Fibroblast of the aortic adventitia (primary cell): ENCODE results near the gene OPCML. TPM values are rescaled to one million over a fixed set of nuclear protein-coding genes. Genes with fewer than 3 reads are reported as not detected.

Source experiments
- DNase-seq: peaks from one replicate; pipeline ENCODE4 v3.0.0-alpha.2; 2010; ENCODE audit warnings: low read depth
- H3K4me3 ChIP-seq: 2 replicates; pipeline ENCODE4 v1.5.1; 2011; ENCODE audit warnings: low read depth, mild to moderate bottlenecking, control low read depth, low read length, moderate library complexity
- CTCF ChIP-seq: IDR thresholded peaks from 2 replicates; pipeline ENCODE4 v1.5.1; 2011; ENCODE audit warnings: mild to moderate bottlenecking, low read length, control low read depth, inconsistent platforms; ENCODE audit not compliant: insufficient read depth
- total RNA-seq: library from RNA; depleted of rRNA; stranded (reverse); fragments of >200 nt; gene quantifications from 2 replicates; pipeline ENCODE4 v1.2.3, GENCODE V29; 2012; ENCODE audit warnings: low replicate concordance

OPCML gene
- total RNA-seq, 1 donor, result 0.18 TPM

GRCh38 chr11:133570376-133570775 lies 38.1 kb upstream of the OPCML start:
- no peak overlapping the region for H3K4me3 ChIP-seq
- TF ChIP-seq CTCF, result no peak
- no peak for DNase-seq

GRCh38 chr11:133563505-133564025 lies 31.3 kb upstream of the OPCML start:
- TF ChIP-seq CTCF, result no peak
- DNase-seq, result no peak
- H3K4me3 ChIP-seq, result no peak overlapping the region

- DNase-seq, result no peak
Measured at GRCh38 chr11:133560472-133560855, 28.2 kb upstream of the OPCML start.

GRCh38 chr11:133559833-133560471 lies 27.7 kb upstream of the OPCML start:
- TF ChIP-seq CTCF, result no peak
- DNase-seq, result no peak
- H3K4me3 ChIP-seq, result no peak overlapping the region

More at GRCh38 chr11:133560472-133560855, 28.2 kb upstream of the OPCML start:
- no peak for TF ChIP-seq CTCF
- no peak overlapping the region for H3K4me3 ChIP-seq

GRCh38 chr11:133559382-133559781 lies 27.1 kb upstream of the OPCML start:
- H3K4me3 ChIP-seq, result no peak overlapping the region
- TF ChIP-seq CTCF, result no peak
- no peak for DNase-seq

- DNase-seq, result no peak
- H3K4me3 ChIP-seq, result no peak overlapping the region
- no peak for TF ChIP-seq CTCF
Measured at GRCh38 chr11:133555034-133555433, 22.7 kb upstream of the OPCML start.
